ENCODE data around the gene PTGER3. TPM values are rescaled to one million over a fixed set of nuclear protein-coding genes. Genes with fewer than 3 reads are reported as not detected.
A peak's percentile ranks its signal among the peaks of the same experiment; 100 is the strongest.

The PTGER3 gene
- total RNA-seq, 1 donor from 2014 or later = 2.8 TPM

GRCh38 chr1:71049951-71050598 is 2.5 kb upstream of the PTGER3 start:
- DNase-seq (ENCODE audit: extremely low spot score, unreplicated experiment) = no peak
- TF ChIP-seq CTCF (conservative IDR thresholded peaks at IDR 0.05) = peak; percentile 87
- H3K9me3 Mint-ChIP-seq = no peaks in the 10 kb centered on the region
- no peak overlapping the region for H3K27ac Mint-ChIP-seq
- H3K4me3 Mint-ChIP-seq = peak overlapping the region; percentile 51
- peaks cover 52% of the 10 kb centered on the region for H3K27me3 Mint-ChIP-seq
- H3K36me3 Mint-ChIP-seq = no peaks in the 10 kb centered on the region
- no peaks in the 10 kb centered on the region for H3K4me1 Mint-ChIP-seq (ENCODE audit: unreplicated experiment)

GRCh38 chr1:71046891-71047634 is 553 bp downstream of the PTGER3 start:
- Mint-ChIP-seq H3K4me1 (ENCODE audit: unreplicated experiment) (no peaks in the 10 kb centered on the region), H3K27me3 (peaks cover 58% of the 10 kb centered on the region), H3K27ac (no peak overlapping the region), H3K4me3 (peak overlapping the region; percentile 86), H3K36me3 (no peaks in the 10 kb centered on the region), H3K9me3 (no peaks in the 10 kb centered on the region)
- no peak for TF ChIP-seq CTCF (conservative IDR thresholded peaks at IDR 0.05)
- DNase-seq (ENCODE audit: extremely low spot score, unreplicated experiment) = no peak

GRCh38 chr1:71045463-71046028 is 2.1 kb downstream of the PTGER3 start:
- Mint-ChIP-seq H3K4me1 (ENCODE audit: unreplicated experiment) (no peaks in the 10 kb centered on the region), H3K4me3 (peak overlapping the region; percentile 45)
- no peak for DNase-seq (ENCODE audit: extremely low spot score, unreplicated experiment)

GRCh38 chr1:71044833-71045232 is 2.8 kb downstream of the PTGER3 start:
- no peak for TF ChIP-seq CTCF (conservative IDR thresholded peaks at IDR 0.05)
- Mint-ChIP-seq H3K36me3 (no peaks in the 10 kb centered on the region), H3K4me1 (ENCODE audit: unreplicated experiment) (no peaks in the 10 kb centered on the region), H3K4me3 (no peak overlapping the region), H3K27ac (no peak overlapping the region), H3K9me3 (no peaks in the 10 kb centered on the region), H3K27me3 (peaks cover 64% of the 10 kb centered on the region)
- no peak for DNase-seq (ENCODE audit: extremely low spot score, unreplicated experiment)

More at GRCh38 chr1:71045463-71046028, 2.1 kb downstream of the PTGER3 start:
- TF ChIP-seq CTCF (conservative IDR thresholded peaks at IDR 0.05) = no peak
- Mint-ChIP-seq H3K27ac (no peak overlapping the region), H3K36me3 (no peaks in the 10 kb centered on the region), H3K9me3 (no peaks in the 10 kb centered on the region), H3K27me3 (peaks cover 65% of the 10 kb centered on the region)

- Mint-ChIP-seq H3K36me3 (no peaks in the 10 kb centered on the region), H3K4me3 (no peak overlapping the region), H3K4me1 (ENCODE audit: unreplicated experiment) (no peaks in the 10 kb centered on the region), H3K9me3 (no peaks in the 10 kb centered on the region), H3K27me3 (peaks cover 57% of the 10 kb centered on the region), H3K27ac (no peak overlapping the region)
- DNase-seq (ENCODE audit: extremely low spot score, unreplicated experiment) = no peak
- no peak for TF ChIP-seq CTCF (conservative IDR thresholded peaks at IDR 0.05)
Measured at GRCh38 chr1:71043065-71043464, 4.6 kb downstream of the PTGER3 start.

All from type B pancreatic cell (in vitro differentiated cells).